ENCODE measurements around the gene RSPH1.
"Not testable (repeated sequence)": the region's sequence is repeated elsewhere in the genome, so short reads cannot be mapped to it uniquely, and the experiment has no call there.

RSPH1 gene

GRCh38 chr21:42480736-42481135, 15.3 kb downstream of the RSPH1 start:
- DNase-seq = no peak

- no peak for DNase-seq
These were observed 16.4 kb downstream of the RSPH1 start for GRCh38 chr21:42479582-42479981.

GRCh38 chr21:42478504-42478903, 17.5 kb downstream of the RSPH1 start:
- no peak for DNase-seq

- no peak for DNase-seq
These were observed 19.4 kb downstream of the RSPH1 start for GRCh38 chr21:42476388-42477331.

- DNase-seq = no peak
These were observed 20.3 kb downstream of the RSPH1 start for GRCh38 chr21:42475526-42476387.

GRCh38 chr21:42475036-42475435, 21.0 kb downstream of the RSPH1 start:
- no peak for DNase-seq

- no peak for DNase-seq
These were observed 21.8 kb downstream of the RSPH1 start for GRCh38 chr21:42474043-42474831.

GRCh38 chr21:42473498-42474042, 22.5 kb downstream of the RSPH1 start:
- no peak for DNase-seq

GRCh38 chr21:42472521-42472920, 23.5 kb downstream of the RSPH1 start:
- peak; percentile 78 for DNase-seq

- no peak for DNase-seq
These were observed 24.2 kb downstream of the RSPH1 start for GRCh38 chr21:42471716-42472330.

GRCh38 chr21:42471206-42471605, 24.8 kb downstream of the RSPH1 start:
- no peak for DNase-seq

GRCh38 chr21:42469726-42470125, 26.3 kb downstream of the RSPH1 start:
- DNase-seq = not testable (repeated sequence)

- DNase-seq = no peak
These were observed 26.8 kb downstream of the RSPH1 start for GRCh38 chr21:42469272-42469671.

- no peak for DNase-seq
These were observed 27.4 kb downstream of the RSPH1 start for GRCh38 chr21:42468491-42469131.

- DNase-seq = peak; percentile 20
These were observed 28.7 kb downstream of the RSPH1 start for GRCh38 chr21:42467140-42467983.

- DNase-seq = no peak
These were observed 29.3 kb downstream of the RSPH1 start for GRCh38 chr21:42466700-42467099.

- DNase-seq = no peak
These were observed 30.3 kb downstream of the RSPH1 start for GRCh38 chr21:42465803-42466127.

GRCh38 chr21:42465008-42465802, 30.8 kb downstream of the RSPH1 start:
- no peak for DNase-seq

GRCh38 chr21:42463861-42464515, 32.0 kb downstream of the RSPH1 start:
- DNase-seq = peak; percentile 63

Data from NCI-H526 treated with DMSO at 0.1 percent for 48 hours (cell line).